Activated naive CD4-positive, alpha-beta T cell treated with anti-CD3 and anti-CD28 coated beads, Interleukin-2, amount 50 U/mL, for 24 hours (primary cell): ENCODE data around the gene HS3ST2.
"Not testable (repeated sequence)": the region's sequence is repeated elsewhere in the genome, so short reads cannot be mapped to it uniquely, and the experiment has no call there.

Experiments used
- H3K27ac Mint-ChIP-seq: one replicate; pipeline ENCODE4 v1.8.0; 2021; ENCODE audit warnings: mild to moderate bottlenecking, mixed read lengths
- H3K27me3 Mint-ChIP-seq: one replicate; pipeline ENCODE4 v1.8.0; 2021; ENCODE audit warnings: mixed read lengths
- H3K36me3 Mint-ChIP-seq: one replicate; pipeline ENCODE4 v1.8.0; 2021; ENCODE audit warnings: mixed read lengths
- H3K4me1 Mint-ChIP-seq: one replicate; pipeline ENCODE4 v1.8.0; 2021; ENCODE audit warnings: mixed read lengths
- H3K4me3 Mint-ChIP-seq: one replicate; pipeline ENCODE4 v1.8.0; 2021; ENCODE audit warnings: mild to moderate bottlenecking, mixed read lengths
- H3K9me3 Mint-ChIP-seq: one replicate; pipeline ENCODE4 v1.8.0; 2021; ENCODE audit warnings: mixed read lengths

Gene HS3ST2

GRCh38 chr16:22797551-22797950, 16.4 kb upstream of the HS3ST2 start:
- Mint-ChIP-seq H3K4me1 (no peaks in the 10 kb centered on the region), H3K9me3 (peaks cover 9% of the 10 kb centered on the region), H3K27me3 (peaks cover 15% of the 10 kb centered on the region), H3K4me3 (no peak overlapping the region), H3K36me3 (no peaks in the 10 kb centered on the region), H3K27ac (no peak overlapping the region)

- Mint-ChIP-seq H3K27me3 (peaks cover 20% of the 10 kb centered on the region), H3K4me3 (no peak overlapping the region), H3K9me3 (peaks cover 9% of the 10 kb centered on the region), H3K27ac (no peak overlapping the region), H3K36me3 (no peaks in the 10 kb centered on the region), H3K4me1 (no peaks in the 10 kb centered on the region)
Measured at GRCh38 chr16:22799113-22799512, 14.8 kb upstream of the HS3ST2 start.

GRCh38 chr16:22804893-22805292, 9.1 kb upstream of the HS3ST2 start:
- peaks cover 15% of the 10 kb centered on the region for H3K27me3 Mint-ChIP-seq
- H3K27ac Mint-ChIP-seq: no peak overlapping the region
- no peaks in the 10 kb centered on the region for H3K4me1 Mint-ChIP-seq
- no peaks in the 10 kb centered on the region for H3K9me3 Mint-ChIP-seq
- no peaks in the 10 kb centered on the region for H3K36me3 Mint-ChIP-seq
- no peak overlapping the region for H3K4me3 Mint-ChIP-seq

DNA sequence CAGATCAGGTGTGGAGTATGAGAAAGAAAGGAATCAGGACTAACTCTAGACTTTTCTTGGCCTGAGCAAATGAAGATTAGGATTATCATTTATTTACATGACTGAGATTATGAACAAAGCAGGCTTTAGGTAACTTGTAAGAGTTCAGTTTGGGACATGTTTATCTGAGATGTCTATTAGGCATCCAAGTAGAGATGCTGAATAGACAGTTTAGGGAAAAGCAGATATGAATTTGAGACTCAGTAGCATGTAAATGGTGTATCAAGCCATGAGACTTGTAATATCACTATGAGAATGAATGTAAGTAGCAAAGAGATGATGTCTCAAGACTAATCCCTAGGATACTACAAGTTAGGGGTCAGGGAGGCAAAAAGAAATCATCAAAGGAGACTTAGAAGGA, 8.6 kb upstream of the HS3ST2 start:
- Mint-ChIP-seq H3K36me3 (no peaks in the 10 kb centered on the region), H3K27me3 (peaks cover 18% of the 10 kb centered on the region), H3K4me3 (no peak overlapping the region), H3K4me1 (no peaks in the 10 kb centered on the region), H3K27ac (no peak overlapping the region), H3K9me3 (no peaks in the 10 kb centered on the region)

GRCh38 chr16:22806811-22807210, 7.2 kb upstream of the HS3ST2 start:
- Mint-ChIP-seq H3K36me3 (no peaks in the 10 kb centered on the region), H3K4me3 (no peak overlapping the region), H3K4me1 (no peaks in the 10 kb centered on the region), H3K27me3 (peaks cover 18% of the 10 kb centered on the region), H3K27ac (no peak overlapping the region), H3K9me3 (no peaks in the 10 kb centered on the region)

- no peaks in the 10 kb centered on the region for H3K4me1 Mint-ChIP-seq
- H3K27ac Mint-ChIP-seq: no peak overlapping the region
Measured at GRCh38 chr16:22810226-22810625, 3.7 kb upstream of the HS3ST2 start.

GRCh38 chr16:22813223-22813947, 577 bp upstream of the HS3ST2 start:
- H3K9me3 Mint-ChIP-seq: no peaks in the 10 kb centered on the region
- H3K27ac Mint-ChIP-seq: no peak overlapping the region
- no peak overlapping the region for H3K4me3 Mint-ChIP-seq
- no peaks in the 10 kb centered on the region for H3K36me3 Mint-ChIP-seq
- H3K27me3 Mint-ChIP-seq: peaks cover 32% of the 10 kb centered on the region
- H3K4me1 Mint-ChIP-seq: no peaks in the 10 kb centered on the region

More at GRCh38 chr16:22810226-22810625, 3.7 kb upstream of the HS3ST2 start:
- Mint-ChIP-seq H3K4me3 (no peak overlapping the region), H3K36me3 (no peaks in the 10 kb centered on the region), H3K27me3 (peaks cover 31% of the 10 kb centered on the region), H3K9me3 (no peaks in the 10 kb centered on the region)

DNA sequence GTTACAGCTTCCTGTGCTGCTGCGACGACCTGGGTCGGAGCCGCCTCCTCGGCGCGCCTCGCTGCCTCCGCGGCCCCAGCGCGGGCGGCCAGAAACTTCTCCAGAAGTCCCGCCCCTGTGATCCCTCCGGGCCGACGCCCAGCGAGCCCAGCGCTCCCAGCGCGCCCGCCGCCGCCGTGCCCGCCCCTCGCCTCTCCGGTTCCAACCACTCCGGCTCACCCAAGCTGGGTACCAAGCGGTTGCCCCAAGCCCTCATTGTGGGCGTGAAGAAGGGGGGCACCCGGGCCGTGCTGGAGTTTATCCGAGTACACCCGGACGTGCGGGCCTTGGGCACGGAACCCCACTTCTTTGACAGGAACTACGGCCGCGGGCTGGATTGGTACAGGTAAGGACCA, 746 bp downstream of the HS3ST2 start:
- Mint-ChIP-seq H3K4me3 (no peak overlapping the region), H3K27ac (no peak overlapping the region), H3K27me3 (peaks cover 28% of the 10 kb centered on the region), H3K9me3 (no peaks in the 10 kb centered on the region), H3K4me1 (no peaks in the 10 kb centered on the region), H3K36me3 (no peaks in the 10 kb centered on the region)

DNA sequence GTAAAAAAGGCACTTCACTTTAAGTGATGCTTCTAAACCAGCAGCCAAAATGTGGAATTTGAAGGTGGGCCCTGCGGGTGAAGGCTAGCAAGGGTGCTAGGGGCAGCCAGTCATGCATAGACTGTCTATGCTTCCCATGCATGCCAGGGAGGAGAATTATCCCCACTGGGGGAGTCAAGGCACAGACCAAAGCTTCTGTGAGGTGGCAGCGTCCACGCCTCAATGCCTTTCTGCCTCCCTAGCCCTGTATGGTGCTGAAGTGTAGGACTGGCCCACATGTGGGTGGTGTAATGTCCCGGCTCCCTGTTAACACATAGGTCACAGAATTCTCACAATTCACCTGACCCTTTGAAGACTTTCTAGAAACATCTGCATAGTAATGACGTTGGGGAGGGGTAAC, 1.9 kb downstream of the HS3ST2 start:
- Mint-ChIP-seq H3K27me3 (peaks cover 29% of the 10 kb centered on the region), H3K4me3 (no peak overlapping the region), H3K36me3 (no peaks in the 10 kb centered on the region), H3K9me3 (no peaks in the 10 kb centered on the region), H3K4me1 (no peaks in the 10 kb centered on the region), H3K27ac (no peak overlapping the region)

DNA sequence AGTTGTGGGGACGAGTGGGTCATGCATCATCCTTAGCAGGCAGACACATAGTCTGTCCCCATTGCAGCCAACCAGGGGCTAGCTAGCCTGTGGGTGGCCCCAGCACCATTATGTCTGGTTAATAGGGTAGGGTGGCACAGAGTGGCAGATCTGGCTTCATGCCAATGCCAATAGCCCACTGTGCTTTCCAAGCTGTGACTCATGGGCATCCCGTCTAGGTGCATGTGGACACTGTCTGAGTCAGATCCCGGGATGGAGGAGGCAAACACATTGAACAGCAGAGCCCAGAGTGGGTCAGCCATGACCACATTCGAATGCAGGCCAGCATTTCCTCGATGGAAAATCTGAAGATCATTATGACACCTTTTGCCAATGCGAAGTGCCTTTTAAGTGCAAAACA, 2.5 kb downstream of the HS3ST2 start:
- Mint-ChIP-seq H3K4me3 (no peak overlapping the region), H3K36me3 (no peaks in the 10 kb centered on the region), H3K27me3 (peaks cover 29% of the 10 kb centered on the region), H3K4me1 (no peaks in the 10 kb centered on the region), H3K27ac (no peak overlapping the region), H3K9me3 (no peaks in the 10 kb centered on the region)

GRCh38 chr16:22818736-22819135, 4.8 kb downstream of the HS3ST2 start:
- peaks cover 12% of the 10 kb centered on the region for H3K27me3 Mint-ChIP-seq
- not testable (repeated sequence) for H3K9me3 Mint-ChIP-seq, H3K4me3 Mint-ChIP-seq, H3K27ac Mint-ChIP-seq, H3K4me1 Mint-ChIP-seq, H3K36me3 Mint-ChIP-seq

DNA sequence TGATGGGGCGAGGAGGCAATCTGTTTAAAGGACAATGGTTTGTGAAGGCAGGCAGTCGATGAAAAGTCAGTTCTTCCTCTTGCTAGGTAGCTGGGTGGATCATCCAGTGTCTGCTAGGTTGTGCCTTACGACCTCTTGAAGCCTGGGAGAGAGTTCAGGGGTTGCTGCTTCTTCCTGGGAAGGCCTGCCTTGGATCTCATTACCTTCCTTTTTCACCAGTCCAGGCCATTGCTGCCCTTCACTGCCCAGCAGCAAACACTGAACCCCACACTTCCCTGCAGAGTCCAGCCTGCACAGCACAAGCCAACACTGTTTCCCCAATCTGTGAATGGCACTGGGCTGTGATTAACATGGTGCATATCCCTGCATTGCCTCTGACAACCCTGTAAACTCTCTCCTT, 24.7 kb downstream of the HS3ST2 start:
- Mint-ChIP-seq H3K36me3 (no peaks in the 10 kb centered on the region), H3K4me1 (no peaks in the 10 kb centered on the region), H3K9me3 (no peaks in the 10 kb centered on the region)

DNA sequence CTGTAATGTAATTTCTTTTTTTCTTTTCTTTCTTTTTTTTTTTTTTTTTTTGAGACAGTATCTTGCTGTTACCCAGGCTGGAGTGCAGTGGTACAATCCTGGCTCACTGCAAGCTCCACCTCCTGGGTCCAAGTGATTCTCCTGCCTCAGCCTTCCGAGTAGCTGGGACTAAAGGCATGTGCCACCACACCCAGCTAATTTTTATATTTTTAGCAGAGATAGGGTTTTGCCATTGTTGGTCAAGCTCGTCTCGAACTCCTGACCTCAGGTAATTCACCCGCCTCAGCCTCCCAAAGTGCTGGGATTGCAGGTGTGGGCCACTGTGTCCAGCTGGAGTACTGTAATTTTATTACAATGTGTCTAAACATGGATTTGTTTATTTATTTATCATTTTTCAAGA, 28.1 kb downstream of the HS3ST2 start:
- H3K4me1 Mint-ChIP-seq, H3K36me3 Mint-ChIP-seq, H3K27ac Mint-ChIP-seq, H3K9me3 Mint-ChIP-seq, H3K4me3 Mint-ChIP-seq: not testable (repeated sequence)
- H3K27me3 Mint-ChIP-seq: peaks cover 19% of the 10 kb centered on the region

More for the DNA sequence above, 24.7 kb downstream of the HS3ST2 start:
- Mint-ChIP-seq H3K27ac (no peak overlapping the region), H3K27me3 (peaks cover 13% of the 10 kb centered on the region), H3K4me3 (no peak overlapping the region)

- Mint-ChIP-seq H3K9me3 (no peaks in the 10 kb centered on the region), H3K4me3 (no peak overlapping the region), H3K36me3 (no peaks in the 10 kb centered on the region), H3K4me1 (no peaks in the 10 kb centered on the region), H3K27me3 (peaks cover 17% of the 10 kb centered on the region), H3K27ac (no peak overlapping the region)
Measured at GRCh38 chr16:22843122-22843521, 29.2 kb downstream of the HS3ST2 start.

- H3K27me3 Mint-ChIP-seq: peaks cover 17% of the 10 kb centered on the region
- no peaks in the 10 kb centered on the region for H3K4me1 Mint-ChIP-seq
- H3K4me3 Mint-ChIP-seq: no peak overlapping the region
- H3K9me3 Mint-ChIP-seq: no peaks in the 10 kb centered on the region
- H3K27ac Mint-ChIP-seq: no peak overlapping the region
- no peaks in the 10 kb centered on the region for H3K36me3 Mint-ChIP-seq
Measured at GRCh38 chr16:22843856-22844255, 29.9 kb downstream of the HS3ST2 start.

DNA sequence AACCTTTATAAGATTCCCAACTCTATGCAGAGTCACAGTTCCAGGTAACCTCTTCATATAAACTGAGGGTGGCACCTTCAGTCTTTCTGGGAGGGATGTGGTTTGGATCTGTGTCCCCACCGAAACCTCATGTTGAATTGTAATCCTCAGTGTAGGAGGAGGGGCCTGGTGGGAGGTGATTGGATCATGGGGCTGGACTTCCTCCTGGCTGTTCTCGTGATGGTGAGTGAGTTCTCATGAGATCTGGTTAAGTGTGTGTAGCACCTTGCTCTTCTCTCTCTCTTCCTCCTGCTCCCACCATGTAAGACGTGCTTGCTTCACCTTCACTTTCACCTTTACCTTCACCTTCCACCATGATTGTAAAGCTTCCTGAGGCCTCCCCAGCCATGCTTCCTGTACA, 30.5 kb downstream of the HS3ST2 start:
- H3K36me3 Mint-ChIP-seq: no peaks in the 10 kb centered on the region
- no peaks in the 10 kb centered on the region for H3K4me1 Mint-ChIP-seq
- H3K27ac Mint-ChIP-seq: no peak overlapping the region
- peaks cover 17% of the 10 kb centered on the region for H3K27me3 Mint-ChIP-seq
- H3K4me3 Mint-ChIP-seq: no peak overlapping the region
- no peaks in the 10 kb centered on the region for H3K9me3 Mint-ChIP-seq

GRCh38 chr16:22847100-22847499, 33.1 kb downstream of the HS3ST2 start:
- Mint-ChIP-seq H3K27ac (no peak overlapping the region), H3K9me3 (no peaks in the 10 kb centered on the region), H3K4me3 (no peak overlapping the region), H3K27me3 (peaks cover 17% of the 10 kb centered on the region), H3K36me3 (no peaks in the 10 kb centered on the region), H3K4me1 (no peaks in the 10 kb centered on the region)
